Kidney (tissue), 14 donors: ENCODE measurements around the gene GLIS2. TPM values are rescaled to one million over a fixed set of nuclear protein-coding genes. Genes with fewer than 3 reads are reported as not detected.

ENCODE experiments used
- DNase-seq, 5 donors: peaks; one replicate each; pipeline ENCODE4 v3.0.0-alpha.2; 2013 to 2020
- FAIRE-seq: peaks from 2 replicates; lab custom pipeline; 2012; peaks lifted over from hg19 to GRCh38; lab: Jason Lieb, UNC
- H3K27ac ChIP-seq, 2 donors: one replicate each; pipeline ENCODE4 v1.7.0; 2013; ENCODE audit warnings: low read depth in 2 of 2, low read length in 2 of 2, inconsistent platforms in 1 of 2
- H3K27me3 ChIP-seq: one replicate; pipeline ENCODE4 v1.7.1; 2013; ENCODE audit warnings: low read length, inconsistent platforms; ENCODE audit not compliant: control insufficient read depth, insufficient read depth
- H3K36me3 ChIP-seq, 3 donors: one replicate each; pipeline versions ENCODE4 v1.7.0 to v1.7.1; 2013; ENCODE audit warnings: low read length in 3 of 3, control low read depth in 1 of 3, inconsistent platforms in 1 of 3; ENCODE audit not compliant: insufficient read depth in 3 of 3, control insufficient read depth in 2 of 3
- H3K4me1 ChIP-seq, 3 donors: one replicate each; pipeline versions ENCODE4 v1.7.0 to v1.7.1; 2013; ENCODE audit warnings: low read length in 3 of 3, inconsistent platforms in 1 of 3, low read depth in 1 of 3; ENCODE audit not compliant: control insufficient read depth in 2 of 3, insufficient read depth in 2 of 3
- H3K4me3 ChIP-seq, 3 donors: one replicate each; pipeline versions ENCODE4 v1.7.0 to v1.8.1; 2013; ENCODE audit warnings: low read length in 3 of 3, control low read depth in 1 of 3, inconsistent platforms in 1 of 3
- H3K9ac ChIP-seq, 3 donors: one replicate each; pipeline versions ENCODE4 v1.7.0 to v1.7.1; 2013; ENCODE audit warnings: low read length in 3 of 3, control low read depth in 1 of 3, inconsistent platforms in 1 of 3
- H3K9me3 ChIP-seq, 3 donors: one replicate each; pipeline versions ENCODE4 v1.7.0 to v1.7.1; 2013; ENCODE audit warnings: low read length in 3 of 3, control low read depth in 1 of 3, inconsistent platforms in 1 of 3; ENCODE audit not compliant: control insufficient read depth in 2 of 3, insufficient read depth in 1 of 3
- CTCF ChIP-seq: IDR thresholded peaks from 3 replicates; pipeline ENCODE4 v1.5.1; 2012; ENCODE audit warnings: mild to moderate bottlenecking, moderate library complexity, borderline replicate concordance; ENCODE audit not compliant: insufficient read depth; ENCODE audit errors: extremely low read depth
- intact Hi-C: fragments of 100-400 bp; cut with DNase I; formaldehyde crosslinking; loops from one replicate; pipeline ENCODE4 v1.11.1; 2022
- polyA plus RNA-seq: library from polyadenylated mRNA; stranded (reverse); fragments of 350-450 nt; fragmentation: Illumina TruSeq; extraction: RNeasy Lipid Tissue Mini Kit (QIAGEN cat#74804); gene quantifications from one replicate; pipeline ENCODE4 v1.2.3, GENCODE V29; 2014; ENCODE audit warnings: low read depth, low replicate concordance; ENCODE audit not compliant: insufficient read depth
- total RNA-seq: library from RNA; stranded (reverse); fragmentation: NEBNext Ultra II Directional; extraction: Animal tissue kit (Norgen Biotek cat#: 25700); gene quantifications from one replicate; pipeline ENCODE4 v1.2.1, GENCODE V29; 2021
- donor health status: control.
- donor health status: control.
- donor health status: control.
- donor health status: control.
- donor health status: control.
- donor health status: DM: yes; HTN: yes; CAD: no.
- donor health status: Normal renal cell carcinoma (clear cell type).

Gene GLIS2
- total and polyA plus RNA-seq, 2 donors from 2014 or later, result 35.6 to 68.7 TPM

DNA sequence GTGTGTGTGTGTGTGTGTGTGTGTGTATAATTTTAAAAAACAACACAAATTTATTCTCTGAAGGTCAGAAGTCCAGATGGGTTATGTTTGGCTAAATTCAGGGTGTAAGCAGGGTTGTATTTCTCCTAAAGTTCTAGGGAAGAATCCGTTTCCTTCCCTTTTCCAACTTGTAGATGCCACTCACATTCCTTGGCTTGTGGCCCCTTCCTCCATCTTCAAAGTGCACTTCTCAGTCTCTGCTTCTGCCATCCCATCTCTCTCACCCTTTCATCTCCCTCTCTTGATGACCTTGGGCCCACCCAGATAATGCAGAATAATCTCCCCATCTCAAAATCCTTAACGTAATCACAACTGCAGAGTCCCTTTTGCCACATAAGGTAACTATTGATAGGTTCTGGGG lies 35.2 kb upstream of the GLIS2 start:
- TF ChIP-seq CTCF, result no peak
- H3K27ac ChIP-seq, result no peak overlapping the region
- DNase-seq (no peak), FAIRE-seq (no peak)
- intact Hi-C loops, result loop anchor here (10.0 kb wide), 1 partner anchor 124 kb away; no protein-coding TSS in a partner anchor
- H3K9ac ChIP-seq, result no peak overlapping the region
- H3K9me3 ChIP-seq, result peaks cover 0 to 2% (median 0%) of the 10 kb centered on the region in 3 donors
- H3K4me1 ChIP-seq, result no peaks in the 10 kb centered on the region
- H3K27me3 ChIP-seq, result no peaks in the 10 kb centered on the region
- H3K4me3 ChIP-seq, result no peak overlapping the region
- H3K36me3 ChIP-seq, result no peaks in the 10 kb centered on the region

DNA sequence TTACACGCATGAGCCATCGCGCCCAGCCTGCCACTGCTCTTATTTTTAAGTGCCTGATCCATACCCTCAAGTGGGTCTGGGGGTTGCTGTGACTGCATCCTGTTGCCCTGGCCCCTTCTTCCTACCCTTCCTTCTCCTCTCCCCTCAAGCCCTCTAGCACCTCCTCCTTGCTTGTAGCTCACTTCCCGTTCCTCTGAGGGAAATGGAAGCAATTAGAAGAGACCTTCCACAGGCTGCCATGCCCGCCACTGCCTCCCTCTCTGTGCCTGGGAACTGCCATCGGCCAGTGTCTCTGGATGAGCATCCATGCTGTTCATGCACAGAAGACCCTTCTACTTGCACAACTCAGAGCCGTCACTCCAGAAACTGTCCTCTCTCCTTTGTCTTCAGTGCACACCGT lies 32.4 kb upstream of the GLIS2 start:
- FAIRE-seq, result no peak
- intact Hi-C loops, result loop anchor here (10.0 kb wide), 1 partner anchor 121 kb away; no protein-coding TSS in a partner anchor

GRCh38 chr16:4283939-4284338 lies 31.9 kb upstream of the GLIS2 start:
- intact Hi-C loops, result loop anchor here (10.0 kb wide), 1 partner anchor 121 kb away; no protein-coding TSS in a partner anchor
- DNase-seq (no peak), FAIRE-seq (no peak)
- peaks cover 0 to 2% (median 0%) of the 10 kb centered on the region in 3 donors for H3K9me3 ChIP-seq
- peaks cover 0 to 6% (median 0%) of the 10 kb centered on the region in 3 donors for H3K4me1 ChIP-seq
- H3K27ac ChIP-seq, result no peak overlapping the region
- no peak overlapping the region for H3K9ac ChIP-seq
- H3K4me3 ChIP-seq, result no peak overlapping the region
- H3K36me3 ChIP-seq, result no peaks in the 10 kb centered on the region
- TF ChIP-seq CTCF, result no peak
- H3K27me3 ChIP-seq, result no peaks in the 10 kb centered on the region

More for the DNA sequence above, 32.4 kb upstream of the GLIS2 start:
- no peak overlapping the region for H3K9ac ChIP-seq
- H3K9me3 ChIP-seq, result peaks cover 0 to 2% (median 0%) of the 10 kb centered on the region in 3 donors
- no peaks in the 10 kb centered on the region for H3K36me3 ChIP-seq
- no peak for TF ChIP-seq CTCF
- H3K27ac ChIP-seq, result no peak overlapping the region
- no peak for DNase-seq
- peaks cover 0 to 3% (median 0%) of the 10 kb centered on the region in 3 donors for H3K4me1 ChIP-seq
- H3K4me3 ChIP-seq, result no peak overlapping the region
- no peaks in the 10 kb centered on the region for H3K27me3 ChIP-seq
